B cell (primary cell): ENCODE measurements around the gene SETBP1. TPM values are rescaled to one million over a fixed set of nuclear protein-coding genes. Genes with fewer than 3 reads are reported as not detected.

Experiments
- ATAC-seq: fragments of 200-7000 bp; cut with Tn5 transposase; one replicate; pipeline ENCODE4 v1.10.0; 2021; ENCODE audit warnings: low read depth, mild to moderate bottlenecking, moderate number of reproducible peaks, moderate library complexity
- CTCF ChIA-PET: fragments of 350-600 bp; sonication (Branson Sonifier 250); formaldehyde crosslinking; loops from one replicate; lab custom pipeline; 2021; ENCODE audit warnings: antibody characterized with exemption, inconsistent platforms; lab: Charles Lee
- POLR2A ChIA-PET: fragments of 350-600 bp; sonication (Branson Sonifier 250); formaldehyde crosslinking; loops from one replicate; lab custom pipeline; 2021; ENCODE audit warnings: antibody characterized with exemption; lab: Charles Lee
- DNase-seq: peaks from one replicate; pipeline ENCODE4 v3.0.0; 2013
- H2AFZ ChIP-seq: 2 replicates; pipeline ENCODE4 v1.6.1; 2012; ENCODE audit warnings: mild to moderate bottlenecking, low read depth, low read length; ENCODE audit not compliant: insufficient read depth, poor library complexity, severe bottlenecking
- H3K27ac ChIP-seq, 2 donors: 1 replicate in 1 of 2; 2 replicates in 1 of 2; pipeline ENCODE4 v1.5.1; 2012 to 2013; ENCODE audit warnings: low read length in 2 of 2, mild to moderate bottlenecking in 2 of 2, moderate library complexity in 1 of 2
- H3K27me3 ChIP-seq, 4 experiments: fragments of 200-600 bp in 1 of 4; sonication (generic) in 1 of 4; replicated peaks in 1 of 4; 1 replicate in 2 of 4; 2 replicates in 2 of 4; pipeline versions ENCODE4 v1.6.1 to v1.7.0; 2013 to 2016; ENCODE audit warnings: low read length in 3 of 4, mild to moderate bottlenecking in 2 of 4, mixed read lengths in 1 of 4, moderate library complexity in 1 of 4; ENCODE audit not compliant: insufficient read depth in 4 of 4, control insufficient read depth in 3 of 4; ENCODE audit errors: control extremely low read depth in 1 of 4
- H3K36me3 ChIP-seq, 2 experiments: replicated peaks in 1 of 2; 1 replicate in 1 of 2; 2 replicates in 1 of 2; pipeline versions ENCODE4 v1.6.1 to v1.7.1; 2013; ENCODE audit warnings: low read length in 1 of 2; ENCODE audit not compliant: insufficient read depth in 2 of 2, control insufficient read depth in 1 of 2; ENCODE audit errors: control extremely low read depth in 1 of 2, extremely low read depth in 1 of 2
- H3K4me1 ChIP-seq, 2 donors: fragments of 200-600 bp in 1 of 2; sonication (generic) in 1 of 2; 1 replicate in 1 of 2; 2 replicates in 1 of 2; pipeline versions ENCODE4 v1.5.1 to v1.6.1; 2013 to 2017; ENCODE audit warnings: low read length in 2 of 2; ENCODE audit not compliant: control insufficient read depth in 2 of 2, insufficient read depth in 2 of 2
- H3K4me2 ChIP-seq: replicated peaks from 2 replicates; pipeline ENCODE3; 2012; ENCODE audit warnings: mild to moderate bottlenecking, low read depth, low read length; ENCODE audit not compliant: poor library complexity, severe bottlenecking
- H3K4me3 ChIP-seq, 5 experiments: fragments of 200-600 bp in 1 of 5; sonication (generic) in 1 of 5; 1 replicate in 3 of 5; 2 replicates in 2 of 5; pipeline versions ENCODE4 v1.5.1 to v1.7.0; 2011 to 2016; ENCODE audit warnings: low read length in 4 of 5, mild to moderate bottlenecking in 4 of 5, low read depth in 2 of 5, control low read depth in 1 of 5, moderate library complexity in 1 of 5; ENCODE audit not compliant: insufficient read depth in 1 of 5; ENCODE audit errors: control extremely low read depth in 1 of 5, extremely low read depth in 1 of 5
- H3K79me2 ChIP-seq: fragments of 200-600 bp; sonication (generic); one replicate; pipeline ENCODE4 v1.6.0; 2016; ENCODE audit warnings: low read length; ENCODE audit not compliant: control insufficient read depth, insufficient read depth
- H3K9ac ChIP-seq: fragments of 200-600 bp; sonication (generic); 2 replicates; pipeline ENCODE4 v1.6.1; 2017; ENCODE audit warnings: mild to moderate bottlenecking, low read length, moderate library complexity
- H3K9me3 ChIP-seq, 3 donors: one replicate each; pipeline versions ENCODE4 v1.6.1 to v1.7.1; 2013; ENCODE audit warnings: low read length in 2 of 3; ENCODE audit not compliant: control insufficient read depth in 2 of 3, insufficient read depth in 1 of 3; ENCODE audit errors: control extremely low read depth in 1 of 3
- H4K20me1 ChIP-seq: 2 replicates; pipeline ENCODE4 v1.6.0; 2012; ENCODE audit warnings: mild to moderate bottlenecking, low read length; ENCODE audit not compliant: insufficient read depth, control insufficient read depth, poor library complexity, severe bottlenecking
- H3K27ac Mint-ChIP-seq: one replicate; pipeline ENCODE4 v1.8.0; 2021; ENCODE audit warnings: mixed read lengths
- H3K27me3 Mint-ChIP-seq: one replicate; pipeline ENCODE4 v1.8.0; 2021; ENCODE audit warnings: mixed read lengths
- H3K4me1 Mint-ChIP-seq: one replicate; pipeline ENCODE4 v1.8.0; 2021; ENCODE audit warnings: mixed read lengths
- H3K4me3 Mint-ChIP-seq: one replicate; pipeline ENCODE4 v1.8.0; 2021; ENCODE audit warnings: mixed read lengths
- H3K9me3 Mint-ChIP-seq: one replicate; pipeline ENCODE4 v1.8.0; 2022; ENCODE audit warnings: mixed read lengths; ENCODE audit not compliant: insufficient read depth
- EZH2 ChIP-seq: IDR thresholded peaks from 2 replicates; pipeline ENCODE4 v1.6.1; 2012; ENCODE audit warnings: borderline replicate concordance, low read depth, mild to moderate bottlenecking, moderate library complexity, low read length; ENCODE audit not compliant: insufficient read depth, poor library complexity, severe bottlenecking
- WGBS: methylation state at CpG from one replicate; pipeline ENCODE4 v1.1.5; 2013; ENCODE audit warnings: missing lambda C conversion rate; ENCODE audit not compliant: insufficient coverage; 5-methylcytosine and 5-hydroxymethylcytosine counted together
- intact Hi-C: fragments of 100-400 bp; cut with micrococcal nuclease; formaldehyde crosslinking; loops from one replicate; pipeline ENCODE4 v1.10.0; 2022
- polyA plus RNA-seq: library from polyadenylated mRNA; depleted of rRNA; stranded (reverse); fragments of >200 nt; gene quantifications from 2 replicates; pipeline ENCODE4 v1.2.3, GENCODE V29; 2012
- total RNA-seq, 2 donors: library from RNA; stranded (reverse); fragments of 120-200 nt in 1 of 2; gene quantifications; 1 replicate in 1 of 2; 2 replicates in 1 of 2; pipeline versions ENCODE4 v1.2.3 to v1.2.4, GENCODE V29; 2013 to 2022
- TF ChIP-seq, protein P1 (sequence below): fragments of 200-600 bp; IDR thresholded peaks from one replicate; pipeline ENCODE4 v1.8.0; 2022; ENCODE audit warnings: antibody characterized with exemption, mild to moderate bottlenecking

Gene SETBP1
- total and polyA plus RNA-seq, 2 donors (not counting 1 experiment from before 2014, with no cell fraction given) = 15.1 to 129 TPM

DNA sequence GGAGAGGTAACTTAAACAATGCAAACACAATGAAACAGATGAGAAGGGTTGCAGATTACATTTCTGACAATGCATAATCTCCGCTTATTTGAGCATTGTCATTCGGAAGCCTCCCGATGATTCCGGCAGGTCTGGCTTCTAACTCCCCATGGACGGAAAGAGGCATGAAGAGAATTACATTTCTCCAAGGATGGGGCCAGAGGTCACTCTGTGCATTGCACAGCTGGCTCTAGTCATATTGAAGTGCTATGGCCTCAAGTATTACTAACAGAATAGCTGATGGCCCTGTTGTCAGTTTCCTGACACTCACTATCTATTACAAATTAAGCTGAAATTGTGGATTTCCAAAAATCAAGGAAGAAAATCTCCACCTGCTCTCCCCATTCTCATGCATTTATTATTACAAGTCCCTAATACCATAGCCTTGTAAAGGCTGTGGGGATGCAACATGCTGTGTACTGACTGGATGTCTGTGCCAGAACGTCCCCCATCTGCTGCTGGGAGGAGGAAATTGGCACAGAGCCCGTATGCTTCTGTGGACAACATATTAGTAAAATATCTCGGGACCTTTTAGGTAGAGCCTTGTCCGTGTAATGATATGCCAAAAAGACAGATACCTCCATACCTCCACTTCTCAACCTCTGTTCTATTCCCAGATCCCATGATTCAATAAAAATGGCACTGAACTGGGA lies 168.1 kb downstream of the SETBP1 start:
- peaks cover 0 to 18% (median 9%) of the 10 kb centered on the region in 3 donors for H3K9me3 ChIP-seq
- H3K27me3 ChIP-seq = no peaks in the 10 kb centered on the region
- H3K4me3 ChIP-seq = no peak overlapping the region
- Mint-ChIP-seq H3K9me3 (peaks cover 4% of the 10 kb centered on the region), H3K4me3 (no peak overlapping the region), H3K27ac (no peak overlapping the region), H3K4me1 (peaks cover 78% of the 10 kb centered on the region), H3K27me3 (no peaks in the 10 kb centered on the region)
- no peak for DNase-seq
- no peak overlapping the region for H2AFZ ChIP-seq
- intact Hi-C loops = no loop called here
- ATAC-seq = no peak
- H3K9ac ChIP-seq = no peak overlapping the region
- H3K4me1 ChIP-seq = peaks cover 18 to 66% of the 10 kb centered on the region in 2 donors
- no peak overlapping the region for H3K27ac ChIP-seq
- POLR2A ChIA-PET = interaction anchor here (0.7 kb wide), 1 partner anchor 129 kb away, joined by 3 read pairs; no protein-coding TSS in a partner anchor
- TF ChIP-seq, protein P1, sequence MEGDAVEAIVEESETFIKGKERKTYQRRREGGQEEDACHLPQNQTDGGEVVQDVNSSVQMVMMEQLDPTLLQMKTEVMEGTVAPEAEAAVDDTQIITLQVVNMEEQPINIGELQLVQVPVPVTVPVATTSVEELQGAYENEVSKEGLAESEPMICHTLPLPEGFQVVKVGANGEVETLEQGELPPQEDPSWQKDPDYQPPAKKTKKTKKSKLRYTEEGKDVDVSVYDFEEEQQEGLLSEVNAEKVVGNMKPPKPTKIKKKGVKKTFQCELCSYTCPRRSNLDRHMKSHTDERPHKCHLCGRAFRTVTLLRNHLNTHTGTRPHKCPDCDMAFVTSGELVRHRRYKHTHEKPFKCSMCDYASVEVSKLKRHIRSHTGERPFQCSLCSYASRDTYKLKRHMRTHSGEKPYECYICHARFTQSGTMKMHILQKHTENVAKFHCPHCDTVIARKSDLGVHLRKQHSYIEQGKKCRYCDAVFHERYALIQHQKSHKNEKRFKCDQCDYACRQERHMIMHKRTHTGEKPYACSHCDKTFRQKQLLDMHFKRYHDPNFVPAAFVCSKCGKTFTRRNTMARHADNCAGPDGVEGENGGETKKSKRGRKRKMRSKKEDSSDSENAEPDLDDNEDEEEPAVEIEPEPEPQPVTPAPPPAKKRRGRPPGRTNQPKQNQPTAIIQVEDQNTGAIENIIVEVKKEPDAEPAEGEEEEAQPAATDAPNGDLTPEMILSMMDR = no peak
- no peak for TF ChIP-seq EZH2
- H3K36me3 ChIP-seq = peaks cover 0 to 13% of the 10 kb centered on the region in 2 experiments
- no peak overlapping the region for H3K4me2 ChIP-seq
- peaks cover 53% of the 10 kb centered on the region for H4K20me1 ChIP-seq
- whole genome bisulfite sequencing = 97% methylated on average over 6 of the region's 9 CpGs
- CTCF ChIA-PET = no interaction called here
- H3K79me2 ChIP-seq = peaks cover 90% of the 10 kb centered on the region

DNA sequence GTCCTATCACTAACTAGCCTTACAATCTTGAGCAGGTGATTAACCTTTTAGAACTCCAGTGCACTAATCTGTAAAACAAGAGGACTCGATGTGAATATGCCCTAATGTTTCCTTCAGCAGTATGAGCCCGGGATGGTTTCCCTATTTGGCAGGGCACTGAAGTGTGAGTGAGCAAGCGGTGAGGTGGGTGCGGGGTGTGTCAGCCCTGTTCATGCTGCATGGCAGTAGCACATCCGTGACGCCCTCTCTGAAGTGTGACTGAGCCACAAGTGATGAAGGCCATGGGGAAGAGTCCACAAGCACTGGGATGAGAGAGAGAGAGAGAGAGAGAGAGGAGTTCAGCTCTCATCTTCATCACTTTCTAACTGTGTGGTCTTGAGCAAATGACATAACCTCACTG lies 168.7 kb downstream of the SETBP1 start:
- H3K79me2 ChIP-seq = peaks cover 92% of the 10 kb centered on the region
- no peak overlapping the region for H3K4me3 Mint-ChIP-seq

More for the DNA sequence above, 168.7 kb downstream of the SETBP1 start:
- Mint-ChIP-seq H3K27me3 (no peaks in the 10 kb centered on the region), H3K9me3 (peaks cover 4% of the 10 kb centered on the region), H3K27ac (peak overlapping the region; percentile 59), H3K4me1 (peaks cover 79% of the 10 kb centered on the region)
- Histone ChIP-seq H3K36me3 (peaks cover 0 to 13% of the 10 kb centered on the region in 2 experiments), H3K4me3 (no peak overlapping the region), H3K27me3 (no peaks in the 10 kb centered on the region), H3K9me3 (peaks cover 0 to 15% (median 7%) of the 10 kb centered on the region in 3 donors), H3K9ac (no peak overlapping the region), H4K20me1 (peaks cover 58% of the 10 kb centered on the region), H3K4me2 (no peak overlapping the region), H2AFZ (no peak overlapping the region), H3K4me1 (peaks cover 20 to 66% of the 10 kb centered on the region in 2 donors), H3K27ac (no peak overlapping the region)
- TF ChIP-seq, protein P1 = no peak
- TF ChIP-seq EZH2 = no peak
- ChIA-PET CTCF (no interaction called here), POLR2A (no interaction called here)
- WGBS = 63% methylated on average over 4 of the region's 6 CpGs
- peak; percentile 47 for ATAC-seq
- intact Hi-C loops = no loop called here
- no peak for DNase-seq
